Mucosa of stomach (tissue), 1 donor: ENCODE results near the gene DOCK6.

Experiments used
- H3K27me3 ChIP-seq: one replicate; pipeline ENCODE4 v1.7.0; 2013; ENCODE audit warnings: mild to moderate bottlenecking, low read length; ENCODE audit not compliant: control insufficient read depth, insufficient read depth
- H3K36me3 ChIP-seq: one replicate; pipeline ENCODE4 v1.7.0; 2013; ENCODE audit warnings: low read length; ENCODE audit not compliant: control insufficient read depth, insufficient read depth
- H3K4me1 ChIP-seq: one replicate; pipeline ENCODE4 v1.7.0; 2013; ENCODE audit warnings: mild to moderate bottlenecking, low read length; ENCODE audit not compliant: control insufficient read depth, insufficient read depth
- H3K4me3 ChIP-seq: one replicate; pipeline ENCODE4 v1.7.0; 2013; ENCODE audit warnings: low read length
- H3K9ac ChIP-seq: one replicate; pipeline ENCODE4 v1.7.0; 2013; ENCODE audit warnings: mild to moderate bottlenecking, low read length, moderate library complexity
- H3K9me3 ChIP-seq: one replicate; pipeline ENCODE4 v1.7.0; 2013; ENCODE audit warnings: mild to moderate bottlenecking, low read length, moderate library complexity; ENCODE audit not compliant: control insufficient read depth
- donor health status: Pancreatic carcinoma.

Gene DOCK6

GRCh38 chr19:11251650-11252314 is 10.5 kb downstream of the DOCK6 start:
- H3K9ac ChIP-seq = no peak overlapping the region
- H3K4me1 ChIP-seq = no peaks in the 10 kb centered on the region
- H3K27me3 ChIP-seq = no peaks in the 10 kb centered on the region
- no peaks in the 10 kb centered on the region for H3K9me3 ChIP-seq
- no peaks in the 10 kb centered on the region for H3K36me3 ChIP-seq
- no peak overlapping the region for H3K4me3 ChIP-seq

- H3K9me3 ChIP-seq = no peaks in the 10 kb centered on the region
- no peaks in the 10 kb centered on the region for H3K36me3 ChIP-seq
- no peaks in the 10 kb centered on the region for H3K27me3 ChIP-seq
- H3K4me3 ChIP-seq = no peak overlapping the region
- no peak overlapping the region for H3K9ac ChIP-seq
- H3K4me1 ChIP-seq = no peaks in the 10 kb centered on the region
Measured at GRCh38 chr19:11251217-11251616, 11.1 kb downstream of the DOCK6 start.

GRCh38 chr19:11248852-11249251 is 13.5 kb downstream of the DOCK6 start:
- no peaks in the 10 kb centered on the region for H3K27me3 ChIP-seq
- no peak overlapping the region for H3K4me3 ChIP-seq
- H3K9ac ChIP-seq = no peak overlapping the region
- H3K36me3 ChIP-seq = no peaks in the 10 kb centered on the region
- H3K9me3 ChIP-seq = no peaks in the 10 kb centered on the region
- peaks cover under 1% of the 10 kb centered on the region for H3K4me1 ChIP-seq

DNA sequence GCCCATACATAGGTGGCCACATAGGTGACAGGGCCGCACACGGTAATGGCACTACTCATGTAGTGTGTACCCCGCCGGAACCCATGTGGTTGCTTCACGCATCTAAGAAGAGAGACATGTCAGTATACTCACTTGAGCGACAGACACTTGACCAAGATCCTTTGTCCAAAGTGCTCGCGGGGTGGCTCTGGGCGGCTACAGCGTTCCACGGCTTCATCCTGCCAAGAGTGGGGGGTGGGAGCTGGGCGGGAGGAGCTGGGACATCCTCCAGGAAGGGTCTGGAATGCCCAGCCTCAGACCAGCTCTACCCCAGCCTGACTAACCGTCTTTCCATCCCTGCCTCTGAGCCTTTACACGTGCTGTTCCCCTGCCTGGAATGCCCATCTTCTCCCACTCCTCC is 14.4 kb downstream of the DOCK6 start:
- H3K9me3 ChIP-seq = no peaks in the 10 kb centered on the region
- no peaks in the 10 kb centered on the region for H3K36me3 ChIP-seq
- no peak overlapping the region for H3K9ac ChIP-seq
- peaks cover 5% of the 10 kb centered on the region for H3K4me1 ChIP-seq
- no peaks in the 10 kb centered on the region for H3K27me3 ChIP-seq
- no peak overlapping the region for H3K4me3 ChIP-seq

DNA sequence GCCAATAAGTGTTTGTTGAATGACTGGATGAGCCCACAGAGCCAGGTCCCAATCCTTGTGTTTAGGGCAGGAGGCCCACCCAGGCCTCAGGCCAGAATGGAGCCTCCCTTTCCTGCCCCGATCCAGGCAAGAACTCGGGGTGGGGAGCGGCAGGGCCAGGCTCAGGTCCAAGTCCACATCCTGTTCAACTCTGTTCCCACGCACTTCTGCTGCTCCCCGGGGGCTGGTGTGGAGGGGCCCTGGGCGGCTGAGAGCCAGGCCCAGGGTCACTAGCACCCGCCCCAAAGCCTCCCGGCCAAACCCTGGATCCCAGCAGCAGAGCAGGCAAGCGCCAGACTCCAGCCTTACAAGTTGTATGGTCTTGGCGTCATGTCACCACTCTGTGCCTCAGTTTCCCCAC is 14.9 kb downstream of the DOCK6 start:
- H3K36me3 ChIP-seq = no peaks in the 10 kb centered on the region
- peaks cover 5% of the 10 kb centered on the region for H3K4me1 ChIP-seq
- H3K27me3 ChIP-seq = no peaks in the 10 kb centered on the region
- H3K9me3 ChIP-seq = no peaks in the 10 kb centered on the region
- no peak overlapping the region for H3K4me3 ChIP-seq
- H3K9ac ChIP-seq = no peak overlapping the region

- Histone ChIP-seq H3K9ac (no peak overlapping the region), H3K9me3 (no peaks in the 10 kb centered on the region), H3K4me3 (no peak overlapping the region), H3K36me3 (no peaks in the 10 kb centered on the region), H3K4me1 (peaks cover 5% of the 10 kb centered on the region), H3K27me3 (no peaks in the 10 kb centered on the region)
Measured at GRCh38 chr19:11246941-11247340, 15.4 kb downstream of the DOCK6 start.

GRCh38 chr19:11244846-11245589 is 17.3 kb downstream of the DOCK6 start:
- Histone ChIP-seq H3K36me3 (no peaks in the 10 kb centered on the region), H3K4me3 (no peak overlapping the region), H3K27me3 (no peaks in the 10 kb centered on the region)

DNA sequence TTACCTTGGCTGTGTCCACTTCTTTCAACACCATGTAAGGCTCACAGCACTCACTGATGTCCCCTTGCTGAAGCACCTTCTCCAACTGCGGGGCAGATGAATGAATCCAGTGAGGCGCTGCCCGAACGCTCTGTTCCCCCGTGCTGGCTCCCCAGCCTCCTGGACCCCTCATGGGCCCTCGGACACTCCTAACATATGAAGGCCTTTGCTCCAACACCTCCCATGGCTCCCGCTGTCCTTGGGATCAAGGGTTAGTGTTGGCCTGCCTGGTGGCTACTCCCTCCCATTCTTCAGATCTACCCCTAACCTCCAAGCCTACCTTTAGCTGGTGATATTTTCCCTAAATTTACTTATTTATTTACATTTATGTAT is 18.5 kb downstream of the DOCK6 start:
- Histone ChIP-seq H3K4me1 (peaks cover 5% of the 10 kb centered on the region), H3K4me3 (no peak overlapping the region), H3K36me3 (no peaks in the 10 kb centered on the region), H3K9ac (no peak overlapping the region), H3K9me3 (no peaks in the 10 kb centered on the region), H3K27me3 (no peaks in the 10 kb centered on the region)

More at GRCh38 chr19:11244846-11245589, 17.3 kb downstream of the DOCK6 start:
- Histone ChIP-seq H3K4me1 (peaks cover 5% of the 10 kb centered on the region), H3K9me3 (no peaks in the 10 kb centered on the region), H3K9ac (no peak overlapping the region)

- Histone ChIP-seq H3K27me3 (no peaks in the 10 kb centered on the region), H3K4me1 (peaks cover 5% of the 10 kb centered on the region), H3K9me3 (no peaks in the 10 kb centered on the region), H3K4me3 (no peak overlapping the region), H3K9ac (no peak overlapping the region), H3K36me3 (no peaks in the 10 kb centered on the region)
Measured at GRCh38 chr19:11242864-11243797, 19.2 kb downstream of the DOCK6 start.

DNA sequence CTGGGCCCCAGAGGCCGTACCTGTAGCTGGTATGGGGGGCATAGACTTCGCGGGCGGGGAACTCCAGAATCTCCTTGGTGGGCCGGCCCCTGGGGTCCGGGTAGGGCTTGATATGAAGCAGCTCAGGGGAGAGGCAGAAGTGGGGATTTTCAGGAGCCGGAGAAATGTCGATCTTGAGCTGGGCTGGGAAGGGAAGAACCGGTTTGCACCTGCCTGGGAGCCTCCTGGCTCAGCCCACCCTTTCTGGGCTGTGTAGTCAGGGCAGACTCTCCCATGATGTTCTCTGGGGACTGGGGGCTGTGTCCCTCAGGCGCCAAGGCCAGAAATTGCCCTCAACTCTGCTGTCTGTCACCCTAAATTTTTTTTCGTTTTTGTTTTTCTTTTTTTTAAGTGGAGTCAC is 20.3 kb downstream of the DOCK6 start:
- no peaks in the 10 kb centered on the region for H3K36me3 ChIP-seq

GRCh38 chr19:11240008-11240444 is 22.3 kb downstream of the DOCK6 start:
- H3K27me3 ChIP-seq = no peaks in the 10 kb centered on the region
- H3K9me3 ChIP-seq = no peaks in the 10 kb centered on the region
- no peak overlapping the region for H3K4me3 ChIP-seq
- H3K36me3 ChIP-seq = no peaks in the 10 kb centered on the region
- no peak overlapping the region for H3K9ac ChIP-seq
- H3K4me1 ChIP-seq = peaks cover 9% of the 10 kb centered on the region

More for the DNA sequence above, 20.3 kb downstream of the DOCK6 start:
- peaks cover 5% of the 10 kb centered on the region for H3K4me1 ChIP-seq
- H3K4me3 ChIP-seq = no peak overlapping the region
- no peak overlapping the region for H3K9ac ChIP-seq
- no peaks in the 10 kb centered on the region for H3K27me3 ChIP-seq
- no peaks in the 10 kb centered on the region for H3K9me3 ChIP-seq
